NCI-H1930 (cell line): Measurements from ENCODE around the gene ARHGEF3.

Source experiments
- DNase-seq, 2 experiments: peaks; one replicate each; lab custom pipeline; 2025; lab: John Stamatoyannopoulos, UW

Gene ARHGEF3

GRCh38 chr3:56795097-56795828 is 6.5 kb downstream of the ARHGEF3 start:
- no peak for DNase-seq

- no peak for DNase-seq
These were observed 9.6 kb downstream of the ARHGEF3 start for GRCh38 chr3:56792193-56792592.

- DNase-seq = no peak
These were observed 11.5 kb downstream of the ARHGEF3 start for GRCh38 chr3:56790016-56790821.

GRCh38 chr3:56789076-56789475 is 12.7 kb downstream of the ARHGEF3 start:
- DNase-seq = no peak

- DNase-seq = no peak
These were observed 13.2 kb downstream of the ARHGEF3 start for GRCh38 chr3:56788521-56788920.

GRCh38 chr3:56787784-56788256 is 13.9 kb downstream of the ARHGEF3 start:
- DNase-seq = no peak

GRCh38 chr3:56787258-56787775 is 14.4 kb downstream of the ARHGEF3 start:
- DNase-seq = no peak

GRCh38 chr3:56785499-56785898 is 16.2 kb downstream of the ARHGEF3 start:
- DNase-seq = no peak

GRCh38 chr3:56784448-56785001 is 17.2 kb downstream of the ARHGEF3 start:
- DNase-seq = no peak

GRCh38 chr3:56783644-56784447 is 17.9 kb downstream of the ARHGEF3 start:
- peak in 1 of 2 experiments; percentile 43 for DNase-seq

GRCh38 chr3:56782906-56783305 is 18.8 kb downstream of the ARHGEF3 start:
- DNase-seq = no peak

GRCh38 chr3:56782215-56782614 is 19.5 kb downstream of the ARHGEF3 start:
- no peak for DNase-seq

GRCh38 chr3:56781762-56782161 is 20.0 kb downstream of the ARHGEF3 start:
- no peak for DNase-seq

- DNase-seq = no peak
These were observed 20.8 kb downstream of the ARHGEF3 start for GRCh38 chr3:56780936-56781335.

- DNase-seq = no peak
These were observed 22.9 kb downstream of the ARHGEF3 start for GRCh38 chr3:56778893-56779292.

GRCh38 chr3:56776556-56776950 is 25.2 kb downstream of the ARHGEF3 start:
- no peak for DNase-seq

- DNase-seq = no peak
These were observed 25.8 kb downstream of the ARHGEF3 start for GRCh38 chr3:56775838-56776555.

- no peak for DNase-seq
These were observed 26.3 kb downstream of the ARHGEF3 start for GRCh38 chr3:56775445-56775837.

- DNase-seq = no peak
These were observed 27.8 kb downstream of the ARHGEF3 start for GRCh38 chr3:56773986-56774385.

- DNase-seq = no peak
These were observed 28.5 kb downstream of the ARHGEF3 start for GRCh38 chr3:56772952-56773938.
